ENCODE results near the gene SLC4A8. TPM values are rescaled to one million over a fixed set of nuclear protein-coding genes. Genes with fewer than 3 reads are reported as not detected.

SLC4A8 gene
- total RNA-seq, 2 experiments from 2014 or later = 1.0 to 6.7 TPM

GRCh38 chr12:51471111-51471864 is 46.7 kb downstream of the SLC4A8 start:
- Histone ChIP-seq H3K27ac (ENCODE audit: low read depth, low read length, poor library complexity, severe bottlenecking) (no peak overlapping the region), H3K79me2 (ENCODE audit: insufficient read depth, low read depth, low read length) (no peaks in the 10 kb centered on the region), H3K9me3 (ENCODE audit: low read length) (no peaks in the 10 kb centered on the region), H3K4me1 (ENCODE audit: insufficient read depth, low read length, poor library complexity, severe bottlenecking) (no peaks in the 10 kb centered on the region), H3K36me3 (ENCODE audit: insufficient read depth, low read length) (no peaks in the 10 kb centered on the region), H3K4me2 (ENCODE audit: low read length) (no peak overlapping the region), H2AFZ (ENCODE audit: low read length) (no peak overlapping the region), H3K9me2 (ENCODE audit: insufficient read depth, low read length) (no peaks in the 10 kb centered on the region), H3K4me3 (ENCODE audit: low read depth, low read length, poor library complexity, severe bottlenecking) (no peak overlapping the region), H4K20me1 (ENCODE audit: insufficient read depth, low read length) (no peaks in the 10 kb centered on the region)
- intact Hi-C loops (cut with micrococcal nuclease; ENCODE audit: unreplicated experiment) = no loop called here
- no peak for DNase-seq (ENCODE audit: low spot score)
- CTCF ChIA-PET (ENCODE audit: unreplicated experiment) = no interaction called here
- no peak for TF ChIP-seq CTCF (conservative IDR thresholded peaks at IDR 0.05; ENCODE audit: low read length)
- TF ChIP-seq EZH2phosphoT487 (IDR thresholded peaks at IDR 0.05; ENCODE audit: borderline replicate concordance, low read depth, low read length) = no peak
- BruUV-seq (replicated peaks) = no TSS peak
- POLR2A ChIA-PET = interaction anchor here (0.6 kb wide), 1 partner anchor 255 kb away, joined by 4 read pairs; no protein-coding TSS in a partner anchor

GRCh38 chr12:51472984-51473383 is 48.4 kb downstream of the SLC4A8 start:
- no TSS peak for BruUV-seq (replicated peaks)
- peak; percentile 3 for DNase-seq (ENCODE audit: low spot score)

More at GRCh38 chr12:51472984-51473383, 48.4 kb downstream of the SLC4A8 start:
- Histone ChIP-seq H4K20me1 (ENCODE audit: insufficient read depth, low read length) (no peaks in the 10 kb centered on the region), H3K4me1 (ENCODE audit: insufficient read depth, low read length, poor library complexity, severe bottlenecking) (no peaks in the 10 kb centered on the region), H3K27ac (ENCODE audit: low read depth, low read length, poor library complexity, severe bottlenecking) (no peak overlapping the region), H3K79me2 (ENCODE audit: insufficient read depth, low read depth, low read length) (no peaks in the 10 kb centered on the region), H3K4me3 (ENCODE audit: low read depth, low read length, poor library complexity, severe bottlenecking) (no peak overlapping the region), H3K9me2 (ENCODE audit: insufficient read depth, low read length) (no peaks in the 10 kb centered on the region), H3K9me3 (ENCODE audit: low read length) (no peaks in the 10 kb centered on the region), H2AFZ (ENCODE audit: low read length) (no peak overlapping the region), H3K36me3 (ENCODE audit: insufficient read depth, low read length) (no peaks in the 10 kb centered on the region), H3K4me2 (ENCODE audit: low read length) (no peak overlapping the region)
- ChIA-PET CTCF (ENCODE audit: unreplicated experiment) (no interaction called here), POLR2A (interaction anchor here (0.6 to 0.9 kb wide), 3 partner anchors 13 to 69 kb away, joined by 3 to 4 read pairs (median 3); no protein-coding TSS in a partner anchor)
- intact Hi-C loops (cut with micrococcal nuclease; ENCODE audit: unreplicated experiment) = no loop called here
- TF ChIP-seq EZH2phosphoT487 (IDR thresholded peaks at IDR 0.05; ENCODE audit: borderline replicate concordance, low read depth, low read length) = no peak
- no peak for TF ChIP-seq CTCF (conservative IDR thresholded peaks at IDR 0.05; ENCODE audit: low read length)
